ENCODE data around the gene PET100. TPM values are rescaled to one million over a fixed set of nuclear protein-coding genes. Genes with fewer than 3 reads are reported as not detected.

Gene PET100
- total RNA-seq, 1 donor, result 9.0 TPM

GRCh38 chr19:7610491-7611240 is 18.9 kb upstream of the PET100 start:
- TF ChIP-seq CTCF (IDR thresholded peaks at IDR 0.05; ENCODE audit: extremely low read depth, low read depth, low read length), result no peak
- H3K27me3 ChIP-seq (ENCODE audit: insufficient read depth, low read length), result no peaks in the 10 kb centered on the region
- H3K9me3 ChIP-seq (ENCODE audit: low read depth, low read length), result no peaks in the 10 kb centered on the region
- no peaks in the 10 kb centered on the region for H4K20me1 ChIP-seq (ENCODE audit: insufficient read depth, low read length)
- no peaks in the 10 kb centered on the region for H3K79me2 ChIP-seq (ENCODE audit: insufficient read depth, low read length)
- no peak overlapping the region for H2AFZ ChIP-seq (ENCODE audit: low read length)
- no peak overlapping the region for H3K27ac ChIP-seq (ENCODE audit: low read depth, low read length)
- H3K36me3 ChIP-seq (ENCODE audit: insufficient read depth, low read length), result no peaks in the 10 kb centered on the region
- no peak overlapping the region for H3K4me2 ChIP-seq (ENCODE audit: insufficient read depth, low read length)
- peak; percentile 68 for DNase-seq (ENCODE audit: insufficient read length, low spot score, missing footprints)
- H3K4me3 ChIP-seq (ENCODE audit: insufficient read depth, low read length), result no peak overlapping the region
- no peaks in the 10 kb centered on the region for H3K4me1 ChIP-seq (ENCODE audit: insufficient read depth, low read length)

GRCh38 chr19:7611541-7612279 is 17.9 kb upstream of the PET100 start:
- H3K4me3 ChIP-seq (ENCODE audit: insufficient read depth, low read length), result no peak overlapping the region
- H3K4me2 ChIP-seq (ENCODE audit: insufficient read depth, low read length), result no peak overlapping the region
- no peak for TF ChIP-seq CTCF (IDR thresholded peaks at IDR 0.05; ENCODE audit: extremely low read depth, low read depth, low read length)

GRCh38 chr19:7612282-7613274 is 17.0 kb upstream of the PET100 start:
- Histone ChIP-seq H3K4me1 (ENCODE audit: insufficient read depth, low read length) (no peaks in the 10 kb centered on the region), H3K79me2 (ENCODE audit: insufficient read depth, low read length) (no peaks in the 10 kb centered on the region), H4K20me1 (ENCODE audit: insufficient read depth, low read length) (no peaks in the 10 kb centered on the region), H3K27me3 (ENCODE audit: insufficient read depth, low read length) (no peaks in the 10 kb centered on the region), H3K4me3 (ENCODE audit: insufficient read depth, low read length) (no peak overlapping the region), H2AFZ (ENCODE audit: low read length) (no peak overlapping the region), H3K4me2 (ENCODE audit: insufficient read depth, low read length) (no peak overlapping the region), H3K27ac (ENCODE audit: low read depth, low read length) (no peak overlapping the region), H3K9me3 (ENCODE audit: low read depth, low read length) (no peaks in the 10 kb centered on the region), H3K36me3 (ENCODE audit: insufficient read depth, low read length) (no peaks in the 10 kb centered on the region)
- DNase-seq (ENCODE audit: insufficient read length, low spot score, missing footprints), result peak; percentile 63
- TF ChIP-seq CTCF (IDR thresholded peaks at IDR 0.05; ENCODE audit: extremely low read depth, low read depth, low read length), result no peak

More at GRCh38 chr19:7611541-7612279, 17.9 kb upstream of the PET100 start:
- Histone ChIP-seq H3K36me3 (ENCODE audit: insufficient read depth, low read length) (no peaks in the 10 kb centered on the region), H2AFZ (ENCODE audit: low read length) (no peak overlapping the region), H3K9me3 (ENCODE audit: low read depth, low read length) (no peaks in the 10 kb centered on the region), H3K79me2 (ENCODE audit: insufficient read depth, low read length) (no peaks in the 10 kb centered on the region), H3K27ac (ENCODE audit: low read depth, low read length) (no peak overlapping the region), H4K20me1 (ENCODE audit: insufficient read depth, low read length) (no peaks in the 10 kb centered on the region), H3K27me3 (ENCODE audit: insufficient read depth, low read length) (no peaks in the 10 kb centered on the region), H3K4me1 (ENCODE audit: insufficient read depth, low read length) (no peaks in the 10 kb centered on the region)
- DNase-seq (ENCODE audit: insufficient read length, low spot score, missing footprints), result peak; percentile 69

All from osteoblast (primary cell).